ENCODE results near the gene CFAP221.

- TF ChIP-seq CTCF (IDR thresholded peaks at IDR 0.05; ENCODE audit: insufficient read depth, low read length, poor library complexity, severe bottlenecking) (no peak), EZH2phosphoT487 (conservative IDR thresholded peaks at IDR 0.05; ENCODE audit: low read length) (no peak)
Observed at GRCh38 chr2:119553687-119554344, 9.6 kb downstream of the CFAP221 start.

Data from SU-DHL-6 (cell line).